Measurements from ENCODE around the gene FAM234A. TPM values are rescaled to one million over a fixed set of nuclear protein-coding genes. Genes with fewer than 3 reads are reported as not detected.
"Not testable (repeated sequence)": the region's sequence is repeated elsewhere in the genome, so short reads cannot be mapped to it uniquely, and the experiment has no call there.

FAM234A gene
- total RNA-seq, 1 donor from 2014 or later = 23.3 TPM

DNA sequence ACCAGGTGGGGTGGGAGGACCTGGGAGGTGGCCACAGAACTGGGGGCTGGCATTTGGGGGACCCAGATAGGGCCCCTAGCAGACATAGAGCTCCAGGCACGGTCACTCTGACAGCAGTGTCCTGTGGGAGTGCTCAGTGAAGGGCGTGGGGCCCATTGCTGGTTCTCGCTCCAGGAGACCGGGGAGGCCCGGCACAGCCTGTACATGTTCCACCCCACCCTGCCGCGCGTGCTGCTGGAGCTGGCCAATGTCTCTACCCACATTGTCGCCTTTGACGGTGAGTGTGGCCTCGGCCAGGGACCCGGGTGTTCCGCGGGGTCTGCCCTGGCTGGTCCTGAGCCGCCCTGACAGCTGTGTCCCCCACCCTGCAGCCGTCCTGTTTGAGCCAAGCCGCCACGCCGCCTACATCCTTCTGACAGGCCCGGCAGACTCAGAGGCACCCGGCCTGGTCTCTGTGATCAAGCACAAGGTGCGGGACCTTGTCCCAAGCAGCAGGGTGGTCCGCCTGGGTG is 29.9 kb downstream of the FAM234A start:
- Histone ChIP-seq H3K4me1 (no peaks in the 10 kb centered on the region), H3K9me3 (no peaks in the 10 kb centered on the region), H3K27ac (no peak overlapping the region), H3K27me3 (no peaks in the 10 kb centered on the region), H3K36me3 (peaks cover 0 to 40% of the 10 kb centered on the region in 2 donors), H3K4me3 (no peak overlapping the region)
- no peak for DNase-seq (ENCODE audit: extremely low spot score in 2 of 2)
- intact Hi-C loops (cut with DNase I) = no loop called here
- TF ChIP-seq POLR2A (IDR thresholded peaks at IDR 0.05) = no peak
- TF ChIP-seq POLR2AphosphoS5 (IDR thresholded peaks at IDR 0.05; ENCODE audit: insufficient read depth in 1 of 2, low read depth in 1 of 2) = no peak
- TF ChIP-seq, protein P1, sequence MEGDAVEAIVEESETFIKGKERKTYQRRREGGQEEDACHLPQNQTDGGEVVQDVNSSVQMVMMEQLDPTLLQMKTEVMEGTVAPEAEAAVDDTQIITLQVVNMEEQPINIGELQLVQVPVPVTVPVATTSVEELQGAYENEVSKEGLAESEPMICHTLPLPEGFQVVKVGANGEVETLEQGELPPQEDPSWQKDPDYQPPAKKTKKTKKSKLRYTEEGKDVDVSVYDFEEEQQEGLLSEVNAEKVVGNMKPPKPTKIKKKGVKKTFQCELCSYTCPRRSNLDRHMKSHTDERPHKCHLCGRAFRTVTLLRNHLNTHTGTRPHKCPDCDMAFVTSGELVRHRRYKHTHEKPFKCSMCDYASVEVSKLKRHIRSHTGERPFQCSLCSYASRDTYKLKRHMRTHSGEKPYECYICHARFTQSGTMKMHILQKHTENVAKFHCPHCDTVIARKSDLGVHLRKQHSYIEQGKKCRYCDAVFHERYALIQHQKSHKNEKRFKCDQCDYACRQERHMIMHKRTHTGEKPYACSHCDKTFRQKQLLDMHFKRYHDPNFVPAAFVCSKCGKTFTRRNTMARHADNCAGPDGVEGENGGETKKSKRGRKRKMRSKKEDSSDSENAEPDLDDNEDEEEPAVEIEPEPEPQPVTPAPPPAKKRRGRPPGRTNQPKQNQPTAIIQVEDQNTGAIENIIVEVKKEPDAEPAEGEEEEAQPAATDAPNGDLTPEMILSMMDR (IDR thresholded peaks at IDR 0.05) = no peak

DNA sequence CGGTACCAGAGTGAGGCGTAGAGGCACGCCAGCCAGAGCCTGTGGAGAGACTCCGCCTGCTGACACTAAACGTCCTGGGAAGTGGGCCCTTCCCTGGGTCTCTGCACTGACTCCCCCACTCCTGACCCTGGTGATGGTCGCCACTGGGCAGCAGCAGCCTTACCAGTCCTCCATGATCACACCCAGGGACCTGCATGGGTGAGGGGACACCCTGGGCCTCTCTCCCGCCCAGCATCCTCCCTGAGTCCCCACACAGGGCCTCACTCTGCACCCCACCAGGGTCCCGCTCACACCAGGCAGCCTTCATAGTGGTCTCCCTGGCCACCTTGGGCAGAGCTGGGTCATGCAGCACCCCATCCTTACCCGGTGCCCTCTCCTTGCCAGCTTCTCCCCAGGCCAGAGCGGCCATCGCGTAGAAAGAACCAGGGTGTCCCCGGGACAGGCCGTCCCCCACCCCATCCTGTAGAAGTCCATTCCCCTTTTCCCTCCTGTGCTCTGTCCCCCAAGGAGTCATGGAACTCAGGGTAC is 30.4 kb downstream of the FAM234A start:
- Histone ChIP-seq H3K4me3 (no peak overlapping the region), H3K4me1 (no peaks in the 10 kb centered on the region), H3K9me3 (no peaks in the 10 kb centered on the region), H3K36me3 (peaks cover 0 to 35% of the 10 kb centered on the region in 2 donors), H3K27me3 (no peaks in the 10 kb centered on the region), H3K27ac (no peak overlapping the region)
- TF ChIP-seq POLR2A (IDR thresholded peaks at IDR 0.05) (no peak), POLR2AphosphoS5 (IDR thresholded peaks at IDR 0.05; ENCODE audit: insufficient read depth in 1 of 2, low read depth in 1 of 2) (no peak)
- no peak for DNase-seq (ENCODE audit: extremely low spot score in 2 of 2)
- intact Hi-C loops (cut with DNase I) = no loop called here

DNA sequence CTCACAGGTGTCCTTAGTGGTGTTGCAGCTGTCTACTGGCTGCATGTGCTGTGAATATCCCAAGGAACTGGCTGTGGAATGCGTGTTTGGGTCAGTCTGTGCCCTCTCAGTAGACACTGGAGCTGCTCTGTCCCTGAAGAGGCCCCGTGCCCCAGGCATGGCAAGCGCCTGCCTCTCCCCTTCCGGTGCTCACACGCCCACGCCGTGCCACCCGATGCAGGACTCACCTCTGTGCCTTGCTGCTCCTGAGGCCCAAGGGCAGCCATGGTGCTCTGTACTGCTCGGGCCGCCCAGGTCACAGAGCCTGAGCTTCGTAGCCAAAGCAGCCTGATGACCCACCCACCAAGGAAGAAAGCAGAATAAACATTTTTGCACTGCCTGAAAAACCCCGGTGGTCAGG is 31.1 kb downstream of the FAM234A start:
- no peak for DNase-seq (ENCODE audit: extremely low spot score in 2 of 2)
- Histone ChIP-seq H3K9me3 (no peaks in the 10 kb centered on the region), H3K27me3 (no peaks in the 10 kb centered on the region), H3K27ac (no peak overlapping the region), H3K4me1 (no peaks in the 10 kb centered on the region), H3K36me3 (peaks cover 0 to 32% of the 10 kb centered on the region in 2 donors), H3K4me3 (no peak overlapping the region)
- intact Hi-C loops (cut with DNase I) = no loop called here
- TF ChIP-seq, protein P1 (IDR thresholded peaks at IDR 0.05) = no peak
- no peak for TF ChIP-seq POLR2A (IDR thresholded peaks at IDR 0.05)

DNA sequence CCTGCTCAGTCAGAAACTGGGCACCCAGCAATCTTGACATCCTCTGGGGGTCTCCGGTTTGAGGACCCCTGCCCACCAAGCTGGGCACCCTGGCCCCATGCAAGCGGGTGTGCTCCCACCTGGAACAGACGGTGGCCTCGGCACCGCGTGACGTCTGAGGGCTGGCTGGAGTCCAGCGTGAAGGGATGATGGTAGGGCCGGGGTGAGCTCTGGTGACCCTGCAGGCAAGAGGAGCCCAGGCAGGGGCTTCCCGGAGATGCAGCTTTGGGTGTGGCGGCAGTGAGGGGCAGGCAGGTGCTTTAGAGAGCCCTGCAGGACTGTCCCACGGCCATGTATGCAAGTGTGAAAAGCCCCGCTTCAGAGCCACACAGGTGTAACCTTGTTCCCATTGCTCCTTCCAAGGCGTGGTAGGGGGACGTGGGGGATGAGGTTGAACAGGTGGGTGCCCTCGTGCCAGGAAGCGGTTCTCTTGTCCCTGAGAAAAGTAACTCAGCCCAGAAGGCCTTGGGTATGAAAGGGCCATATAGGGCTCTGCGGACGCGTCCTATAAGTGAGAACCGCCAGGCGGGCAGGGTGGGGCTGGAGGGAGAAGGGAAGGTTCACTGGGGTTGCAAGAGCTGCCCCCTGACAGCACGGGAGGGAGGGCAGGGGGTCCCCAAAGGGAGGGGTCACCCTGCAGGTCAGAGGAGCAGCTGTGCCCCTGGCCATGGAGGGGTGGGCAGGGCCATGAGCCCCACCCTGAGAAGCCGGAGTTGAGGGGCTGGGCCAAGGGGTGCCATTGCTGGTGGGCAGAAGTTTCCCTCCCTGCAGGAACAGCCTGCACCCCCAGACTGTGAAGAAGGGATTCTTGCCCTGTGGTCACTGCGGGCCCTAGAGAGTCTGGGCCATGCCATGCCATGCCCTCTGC is 31.9 kb downstream of the FAM234A start:
- no peaks in the 10 kb centered on the region for H3K27me3 ChIP-seq
- no peaks in the 10 kb centered on the region for H3K9me3 ChIP-seq
- H3K36me3 ChIP-seq = peaks cover 0 to 24% of the 10 kb centered on the region in 2 donors
- TF ChIP-seq POLR2A (IDR thresholded peaks at IDR 0.05) (no peak), POLR2AphosphoS5 (IDR thresholded peaks at IDR 0.05; ENCODE audit: insufficient read depth in 1 of 2, low read depth in 1 of 2) (no peak)
- TF ChIP-seq, protein P1 (IDR thresholded peaks at IDR 0.05) = no peak
- no peak overlapping the region for H3K27ac ChIP-seq
- DNase-seq (ENCODE audit: extremely low spot score in 2 of 2) = no peak
- H3K4me1 ChIP-seq = no peaks in the 10 kb centered on the region
- intact Hi-C loops (cut with DNase I) = no loop called here
- no peak overlapping the region for H3K4me3 ChIP-seq

DNA sequence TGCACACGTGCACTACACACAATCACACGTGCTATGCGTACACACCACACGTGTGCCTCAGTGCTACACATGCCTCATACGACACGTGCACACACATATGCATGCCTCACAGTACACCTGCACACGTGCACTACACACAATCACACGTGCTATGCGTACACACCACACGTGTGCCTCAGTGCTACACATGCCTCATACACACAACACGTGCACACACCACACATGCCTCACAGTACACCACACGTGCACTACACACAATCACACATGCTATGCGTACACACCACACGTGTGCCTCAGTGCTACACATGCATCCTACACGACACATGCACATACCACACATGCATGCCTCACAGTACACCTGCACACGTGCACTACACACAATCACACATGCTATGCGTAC is 32.9 kb downstream of the FAM234A start:
- DNase-seq (ENCODE audit: extremely low spot score in 2 of 2); H3K9me3 ChIP-seq; H3K4me1 ChIP-seq; H3K27me3 ChIP-seq; H3K4me3 ChIP-seq; H3K27ac ChIP-seq; intact Hi-C loops (cut with DNase I): not testable (repeated sequence)
- peaks cover 0 to 22% of the 10 kb centered on the region in 2 donors for H3K36me3 ChIP-seq

Data from vagina (tissue), 2 donors.